ENCODE results near the gene RAB5B. TPM values are rescaled to one million over a fixed set of nuclear protein-coding genes. Genes with fewer than 3 reads are reported as not detected.

Gene RAB5B
- polyA plus RNA-seq, 2 of the 4 experiments (the other 2 are of a cell fraction): 37.2 to 90.4 TPM

DNA sequence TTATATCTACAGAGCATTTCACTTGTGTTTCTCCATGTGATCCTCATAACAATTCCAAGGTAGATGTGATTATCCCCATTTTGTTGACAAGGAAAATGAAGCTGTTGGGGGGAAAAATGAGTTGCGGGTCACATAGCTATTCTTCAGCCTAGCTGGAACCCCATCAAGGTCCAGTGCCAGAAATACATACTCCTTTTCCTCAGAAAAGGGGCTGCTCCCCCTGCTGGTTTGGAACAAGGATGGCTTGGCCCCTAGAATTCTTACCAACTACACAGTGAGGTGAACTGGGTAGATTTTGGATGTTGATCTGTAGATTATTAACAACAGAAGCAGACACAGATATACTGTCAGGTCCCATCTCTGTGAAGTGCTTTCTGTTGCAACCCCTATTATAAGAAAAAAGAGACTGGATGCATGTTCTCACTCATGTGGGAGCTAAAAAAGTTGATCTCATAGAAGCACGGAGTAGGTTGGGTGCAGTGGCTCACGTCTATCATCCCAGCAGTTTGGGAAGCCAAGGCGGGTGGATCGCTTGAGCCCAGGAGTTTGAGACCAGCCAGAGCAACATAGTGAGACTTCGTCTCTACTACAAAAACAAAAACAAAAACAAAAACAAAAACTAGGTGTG, 55.9 kb downstream of the RAB5B start:
- no peaks in the 10 kb centered on the region for H3K4me1 ChIP-seq
- CTCF ChIA-PET: interaction anchor here (0.6 to 3.8 kb wide), 36 partner anchors 9 to 308 kb away, joined by 3 to 92 read pairs (median 4); partner anchors contain the start of genes IKZF4, RAB5B, SUOX and ZC3H10
- ATAC-seq: peak; percentile 89 to 96
- no peak overlapping the region for H3K4me3 ChIP-seq
- POLR2A ChIA-PET: interaction anchor here (1.0 to 1.3 kb wide), 2 partner anchors 33 to 34 kb away, joined by 3 to 4 read pairs; partner anchors contain the start of gene SUOX
- no peaks in the 10 kb centered on the region for H3K9me3 ChIP-seq
- no peak overlapping the region for H3K27ac ChIP-seq
- H3K4me2 ChIP-seq: no peak overlapping the region
- WGBS (ENCODE audit: missing lambda C conversion rate): 72% methylated on average over 6 of the region's 6 CpGs
- DNase-seq (ENCODE audit: low read depth in 1 of 2, low spot score in 1 of 2): peak; percentile 67 to 78
- FAIRE-seq: peak; percentile 43
- TF ChIP-seq, protein P1, sequence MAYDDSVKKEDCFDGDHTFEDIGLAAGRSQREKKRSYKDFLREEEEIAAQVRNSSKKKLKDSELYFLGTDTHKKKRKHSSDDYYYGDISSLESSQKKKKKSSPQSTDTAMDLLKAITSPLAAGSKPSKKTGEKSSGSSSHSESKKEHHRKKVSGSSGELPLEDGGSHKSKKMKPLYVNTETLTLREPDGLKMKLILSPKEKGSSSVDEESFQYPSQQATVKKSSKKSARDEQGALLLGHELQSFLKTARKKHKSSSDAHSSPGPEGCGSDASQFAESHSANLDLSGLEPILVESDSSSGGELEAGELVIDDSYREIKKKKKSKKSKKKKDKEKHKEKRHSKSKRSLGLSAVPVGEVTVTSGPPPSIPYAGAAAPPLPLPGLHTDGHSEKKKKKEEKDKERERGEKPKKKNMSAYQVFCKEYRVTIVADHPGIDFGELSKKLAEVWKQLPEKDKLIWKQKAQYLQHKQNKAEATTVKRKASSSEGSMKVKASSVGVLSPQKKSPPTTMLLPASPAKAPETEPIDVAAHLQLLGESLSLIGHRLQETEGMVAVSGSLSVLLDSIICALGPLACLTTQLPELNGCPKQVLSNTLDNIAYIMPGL (CRISPR knock-in tag; IDR thresholded peaks at IDR 0.05; ENCODE audit: borderline replicate concordance): no peak
- TF ChIP-seq TFCP2L1 (CRISPR knock-in tag; IDR thresholded peaks at IDR 0.05): no peak
- TF ChIP-seq, protein P2, sequence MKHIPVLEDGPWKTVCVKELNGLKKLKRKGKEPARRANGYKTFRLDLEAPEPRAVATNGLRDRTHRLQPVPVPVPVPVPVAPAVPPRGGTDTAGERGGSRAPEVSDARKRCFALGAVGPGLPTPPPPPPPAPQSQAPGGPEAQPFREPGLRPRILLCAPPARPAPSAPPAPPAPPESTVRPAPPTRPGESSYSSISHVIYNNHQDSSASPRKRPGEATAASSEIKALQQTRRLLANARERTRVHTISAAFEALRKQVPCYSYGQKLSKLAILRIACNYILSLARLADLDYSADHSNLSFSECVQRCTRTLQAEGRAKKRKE (CRISPR knock-in tag; IDR thresholded peaks at IDR 0.05; ENCODE audit: low read depth): no peak
- TF ChIP-seq RAD21 (conservative IDR thresholded peaks at IDR 0.05 in 1 of 2, IDR thresholded peaks at IDR 0.05 in 1 of 2): peak; percentile 55 to 65; a peak in 4 of 5 replicates
- TF ChIP-seq, protein P3, sequence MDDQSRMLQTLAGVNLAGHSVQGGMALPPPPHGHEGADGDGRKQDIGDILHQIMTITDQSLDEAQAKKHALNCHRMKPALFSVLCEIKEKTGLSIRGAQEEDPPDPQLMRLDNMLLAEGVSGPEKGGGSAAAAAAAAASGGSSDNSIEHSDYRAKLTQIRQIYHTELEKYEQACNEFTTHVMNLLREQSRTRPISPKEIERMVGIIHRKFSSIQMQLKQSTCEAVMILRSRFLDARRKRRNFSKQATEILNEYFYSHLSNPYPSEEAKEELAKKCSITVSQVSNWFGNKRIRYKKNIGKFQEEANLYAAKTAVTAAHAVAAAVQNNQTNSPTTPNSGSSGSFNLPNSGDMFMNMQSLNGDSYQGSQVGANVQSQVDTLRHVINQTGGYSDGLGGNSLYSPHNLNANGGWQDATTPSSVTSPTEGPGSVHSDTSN (IDR thresholded peaks at IDR 0.05): no peak
- peak; percentile 82 for TF ChIP-seq CTCF (IDR thresholded peaks at IDR 0.05)
- TF ChIP-seq POLR2AphosphoS2 (conservative IDR thresholded peaks at IDR 0.05; ENCODE audit: low read length): no peak
- peak; percentile 80 for TF ChIP-seq SMC3 (IDR thresholded peaks at IDR 0.05)

GRCh38 chr12:56031987-56032386, 58.1 kb downstream of the RAB5B start:
- H3K9me3 ChIP-seq: no peaks in the 10 kb centered on the region
- ATAC-seq (no peak), DNase-seq (ENCODE audit: low read depth in 1 of 2, low spot score in 1 of 2) (no peak), FAIRE-seq (no peak)
- H3K27ac ChIP-seq: no peak overlapping the region
- no peak overlapping the region for H3K4me2 ChIP-seq
- 100% methylated on average over 1 of the region's 1 CpG for WGBS (ENCODE audit: missing lambda C conversion rate)
- H3K4me1 ChIP-seq: no peaks in the 10 kb centered on the region
- ChIA-PET POLR2A (no interaction called here), CTCF (interaction anchor here (0.6 to 1.8 kb wide), 3 partner anchors 36 to 224 kb away, joined by 3 to 11 read pairs (median 4); partner anchors contain the start of gene SUOX)
- H3K4me3 ChIP-seq: no peak overlapping the region
- TF ChIP-seq NR3C1 (IDR thresholded peaks at IDR 0.05) (no peak), HDAC2 (IDR thresholded peaks at IDR 0.05) (no peak), ZSCAN20 (CRISPR knock-in tag; IDR thresholded peaks at IDR 0.05) (no peak), HOXB13 (CRISPR knock-in tag; IDR thresholded peaks at IDR 0.05; ENCODE audit: low read depth) (no peak), KDM1A (IDR thresholded peaks at IDR 0.05; ENCODE audit: low read depth) (no peak), JUN (IDR thresholded peaks at IDR 0.05) (no peak), SREBF2 (IDR thresholded peaks at IDR 0.05) (no peak), POLR2A (IDR thresholded peaks at IDR 0.05; ENCODE audit: low read length) (no peak), HEYL (CRISPR knock-in tag; IDR thresholded peaks at IDR 0.05) (no peak), POLR2AphosphoS2 (conservative IDR thresholded peaks at IDR 0.05; ENCODE audit: low read length) (no peak)
- TF ChIP-seq, protein P4, sequence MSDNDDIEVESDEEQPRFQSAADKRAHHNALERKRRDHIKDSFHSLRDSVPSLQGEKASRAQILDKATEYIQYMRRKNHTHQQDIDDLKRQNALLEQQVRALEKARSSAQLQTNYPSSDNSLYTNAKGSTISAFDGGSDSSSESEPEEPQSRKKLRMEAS (IDR thresholded peaks at IDR 0.05): no peak
